Neural progenitor cell (in vitro differentiated cells): ENCODE results near the gene KDM4B.

Experiments
- EZH2 ChIP-seq: fragments of 200-600 bp; sonication (generic); IDR thresholded peaks from 2 replicates; pipeline ENCODE4 v1.6.1; 2017; ENCODE audit warnings: antibody characterized with exemption, mild to moderate bottlenecking, moderate library complexity
- EZH2phosphoT487 ChIP-seq: fragments of 200-600 bp; sonication (generic); IDR thresholded peaks from 2 replicates; pipeline ENCODE4 v1.6.1; 2017; ENCODE audit warnings: antibody characterized with exemption
- TF ChIP-seq, protein P1 (sequence below): fragments of 200-600 bp; sonication (generic); IDR thresholded peaks from 2 replicates; pipeline ENCODE4 v1.5.1; 2017; ENCODE audit warnings: antibody characterized with exemption, mild to moderate bottlenecking

DNA sequence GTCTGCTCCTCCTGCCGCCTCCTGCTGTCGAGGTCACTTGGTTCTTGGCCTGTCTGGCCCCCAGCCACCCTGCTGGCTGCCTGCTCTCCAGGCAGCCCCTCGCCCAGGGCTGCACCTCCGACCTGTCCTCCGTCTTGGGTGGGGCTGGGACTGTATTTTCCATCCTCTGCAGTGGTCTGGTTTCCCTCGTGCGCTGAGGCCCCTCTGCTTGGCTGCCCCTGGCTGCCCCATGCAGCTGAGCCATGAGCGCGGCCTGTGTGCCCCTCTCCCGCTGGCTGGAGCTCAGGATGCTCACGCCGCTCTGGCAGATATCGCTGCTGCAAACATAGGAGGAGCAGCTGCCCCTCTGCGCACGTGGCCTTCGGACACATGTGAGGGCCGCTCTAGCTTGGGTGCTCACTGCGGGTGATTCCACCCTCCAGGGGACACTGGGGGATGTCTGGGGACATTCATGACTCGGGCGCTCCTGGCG is 45.6 kb upstream of the KDM4B start:
- TF ChIP-seq, protein P1, sequence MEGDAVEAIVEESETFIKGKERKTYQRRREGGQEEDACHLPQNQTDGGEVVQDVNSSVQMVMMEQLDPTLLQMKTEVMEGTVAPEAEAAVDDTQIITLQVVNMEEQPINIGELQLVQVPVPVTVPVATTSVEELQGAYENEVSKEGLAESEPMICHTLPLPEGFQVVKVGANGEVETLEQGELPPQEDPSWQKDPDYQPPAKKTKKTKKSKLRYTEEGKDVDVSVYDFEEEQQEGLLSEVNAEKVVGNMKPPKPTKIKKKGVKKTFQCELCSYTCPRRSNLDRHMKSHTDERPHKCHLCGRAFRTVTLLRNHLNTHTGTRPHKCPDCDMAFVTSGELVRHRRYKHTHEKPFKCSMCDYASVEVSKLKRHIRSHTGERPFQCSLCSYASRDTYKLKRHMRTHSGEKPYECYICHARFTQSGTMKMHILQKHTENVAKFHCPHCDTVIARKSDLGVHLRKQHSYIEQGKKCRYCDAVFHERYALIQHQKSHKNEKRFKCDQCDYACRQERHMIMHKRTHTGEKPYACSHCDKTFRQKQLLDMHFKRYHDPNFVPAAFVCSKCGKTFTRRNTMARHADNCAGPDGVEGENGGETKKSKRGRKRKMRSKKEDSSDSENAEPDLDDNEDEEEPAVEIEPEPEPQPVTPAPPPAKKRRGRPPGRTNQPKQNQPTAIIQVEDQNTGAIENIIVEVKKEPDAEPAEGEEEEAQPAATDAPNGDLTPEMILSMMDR: no peak
- TF ChIP-seq EZH2: no peak
- no peak for TF ChIP-seq EZH2phosphoT487
